Kidney tubule cell (primary cell): ENCODE data around the gene ARID1B.

Experiments used
- DNase-seq: peaks from one replicate; pipeline ENCODE4 v3.0.0-alpha.2; 2018; ENCODE audit warnings: low spot score

The ARID1B gene

GRCh38 chr6:156776840-156777576 lies at the start of gene ARID1B:
Gene ARID1B, plus strand, starts transcription at chr6:156777378. Its CDS starts 303 bp downstream, at chr6:156777681.
- peak; percentile 80 for DNase-seq

- DNase-seq: no peak
Measured at GRCh38 chr6:156727715-156728385, 49.3 kb upstream of the ARID1B start.

- DNase-seq: peak; percentile 89
Measured at GRCh38 chr6:156729248-156729647, 47.9 kb upstream of the ARID1B start.

GRCh38 chr6:156731396-156731795 lies 45.8 kb upstream of the ARID1B start:
- peak; percentile 81 for DNase-seq

- DNase-seq: no peak
Measured at GRCh38 chr6:156735751-156736150, 41.4 kb upstream of the ARID1B start.

- DNase-seq: no peak
Measured at GRCh38 chr6:156740604-156741003, 36.6 kb upstream of the ARID1B start.

- no peak for DNase-seq
Measured at GRCh38 chr6:156741287-156742073, 35.7 kb upstream of the ARID1B start.

- no peak for DNase-seq
Measured at GRCh38 chr6:156747715-156748114, 29.5 kb upstream of the ARID1B start.

- no peak for DNase-seq
Measured at GRCh38 chr6:156748504-156748903, 28.7 kb upstream of the ARID1B start.

- peak; percentile 75 for DNase-seq
Measured at GRCh38 chr6:156752666-156753301, 24.4 kb upstream of the ARID1B start.

GRCh38 chr6:156756630-156757610 lies 20.3 kb upstream of the ARID1B start:
- no peak for DNase-seq

GRCh38 chr6:156757849-156758248 lies 19.3 kb upstream of the ARID1B start:
- no peak for DNase-seq

- DNase-seq: no peak
Measured at GRCh38 chr6:156760377-156760776, 16.8 kb upstream of the ARID1B start.

- DNase-seq: no peak
Measured at GRCh38 chr6:156762547-156762946, 14.6 kb upstream of the ARID1B start.

GRCh38 chr6:156765117-156765516 lies 12.1 kb upstream of the ARID1B start:
- DNase-seq: no peak

- peak; percentile 79 for DNase-seq
Measured at GRCh38 chr6:156767603-156768467, 9.3 kb upstream of the ARID1B start.

- no peak for DNase-seq
Measured at GRCh38 chr6:156771047-156771446, 6.1 kb upstream of the ARID1B start.

GRCh38 chr6:156771761-156772160 lies 5.4 kb upstream of the ARID1B start:
- no peak for DNase-seq

GRCh38 chr6:156773476-156773875 lies 3.7 kb upstream of the ARID1B start:
- DNase-seq: no peak
